ENCODE results near the gene ITGA8. TPM values are rescaled to one million over a fixed set of nuclear protein-coding genes. Genes with fewer than 3 reads are reported as not detected.

The ITGA8 gene
- total RNA-seq, 1 donor from 2014 or later = 0.13 TPM

- no peak overlapping the region for H3K4me3 ChIP-seq (ENCODE audit: low read depth, low read length)
- no peak for DNase-seq (ENCODE audit: low read depth)
- TF ChIP-seq CTCF (IDR thresholded peaks at IDR 0.05; ENCODE audit: insufficient read depth, low read length, poor library complexity, severe bottlenecking) = no peak
- no peaks in the 10 kb centered on the region for H3K36me3 ChIP-seq (ENCODE audit: control insufficient read depth, insufficient read depth, low read length)
- H3K27me3 ChIP-seq (ENCODE audit: control insufficient read depth, insufficient read depth, low read length) = no peaks in the 10 kb centered on the region
Observed at GRCh38 chr10:15545884-15546283, 173.8 kb downstream of the ITGA8 start.

GRCh38 chr10:15545266-15545665, 174.5 kb downstream of the ITGA8 start:
- Histone ChIP-seq H3K4me3 (ENCODE audit: low read depth, low read length) (no peak overlapping the region), H3K27me3 (ENCODE audit: control insufficient read depth, insufficient read depth, low read length) (no peaks in the 10 kb centered on the region), H3K36me3 (ENCODE audit: control insufficient read depth, insufficient read depth, low read length) (no peaks in the 10 kb centered on the region)
- no peak for DNase-seq (ENCODE audit: low read depth)
- TF ChIP-seq CTCF (IDR thresholded peaks at IDR 0.05; ENCODE audit: insufficient read depth, low read length, poor library complexity, severe bottlenecking) = no peak

GRCh38 chr10:15543994-15544393, 175.7 kb downstream of the ITGA8 start:
- Histone ChIP-seq H3K4me3 (ENCODE audit: low read depth, low read length) (no peak overlapping the region), H3K27me3 (ENCODE audit: control insufficient read depth, insufficient read depth, low read length) (no peaks in the 10 kb centered on the region), H3K36me3 (ENCODE audit: control insufficient read depth, insufficient read depth, low read length) (no peaks in the 10 kb centered on the region)
- no peak for DNase-seq (ENCODE audit: low read depth)
- no peak for TF ChIP-seq CTCF (IDR thresholded peaks at IDR 0.05; ENCODE audit: insufficient read depth, low read length, poor library complexity, severe bottlenecking)

GRCh38 chr10:15542817-15543216, 176.9 kb downstream of the ITGA8 start:
- TF ChIP-seq CTCF (IDR thresholded peaks at IDR 0.05; ENCODE audit: insufficient read depth, low read length, poor library complexity, severe bottlenecking) = no peak
- no peaks in the 10 kb centered on the region for H3K36me3 ChIP-seq (ENCODE audit: control insufficient read depth, insufficient read depth, low read length)
- DNase-seq (ENCODE audit: low read depth) = no peak

GRCh38 chr10:15541376-15541775, 178.3 kb downstream of the ITGA8 start:
- DNase-seq (ENCODE audit: low read depth) = no peak
- Histone ChIP-seq H3K27me3 (ENCODE audit: control insufficient read depth, insufficient read depth, low read length) (no peaks in the 10 kb centered on the region), H3K36me3 (ENCODE audit: control insufficient read depth, insufficient read depth, low read length) (no peaks in the 10 kb centered on the region), H3K4me3 (ENCODE audit: low read depth, low read length) (no peak overlapping the region)
- no peak for TF ChIP-seq CTCF (IDR thresholded peaks at IDR 0.05; ENCODE audit: insufficient read depth, low read length, poor library complexity, severe bottlenecking)

More at GRCh38 chr10:15542817-15543216, 176.9 kb downstream of the ITGA8 start:
- H3K4me3 ChIP-seq (ENCODE audit: low read depth, low read length) = no peak overlapping the region
- no peaks in the 10 kb centered on the region for H3K27me3 ChIP-seq (ENCODE audit: control insufficient read depth, insufficient read depth, low read length)

GRCh38 chr10:15540727-15541126, 179.0 kb downstream of the ITGA8 start:
- no peaks in the 10 kb centered on the region for H3K36me3 ChIP-seq (ENCODE audit: control insufficient read depth, insufficient read depth, low read length)
- no peaks in the 10 kb centered on the region for H3K27me3 ChIP-seq (ENCODE audit: control insufficient read depth, insufficient read depth, low read length)
- no peak for TF ChIP-seq CTCF (IDR thresholded peaks at IDR 0.05; ENCODE audit: insufficient read depth, low read length, poor library complexity, severe bottlenecking)
- no peak for DNase-seq (ENCODE audit: low read depth)
- no peak overlapping the region for H3K4me3 ChIP-seq (ENCODE audit: low read depth, low read length)

Measured in kidney epithelial cell (primary cell).